Measurements from ENCODE around the gene CCNY. TPM values are rescaled to one million over a fixed set of nuclear protein-coding genes. Genes with fewer than 3 reads are reported as not detected.
"Not testable (repeated sequence)": the region's sequence is repeated elsewhere in the genome, so short reads cannot be mapped to it uniquely, and the experiment has no call there.

Gene CCNY
- total and polyA plus RNA-seq, 2 donors (not counting 1 experiment from before 2014, with no cell fraction given): 34.1 to 64.9 TPM

- H3K4me3 Mint-ChIP-seq: peak overlapping the region; percentile 7
- Histone ChIP-seq H3K27me3 (replicated peaks in 1 of 4; ENCODE audit: control extremely low read depth in 1 of 4, control insufficient read depth in 3 of 4, insufficient read depth in 4 of 4, low read length in 3 of 4) (no peaks in the 10 kb centered on the region), H3K4me3 (ENCODE audit: control extremely low read depth in 1 of 5, extremely low read depth in 1 of 5, insufficient read depth in 1 of 5, low read depth in 2 of 5, low read length in 4 of 5) (no peak overlapping the region), H3K4me1 (ENCODE audit: control insufficient read depth in 2 of 2, insufficient read depth in 2 of 2, low read length in 2 of 2) (peaks cover 42 to 43% of the 10 kb centered on the region in 2 donors), H3K9ac (ENCODE audit: low read length) (peak overlapping the region; percentile 2), H3K79me2 (ENCODE audit: control insufficient read depth, insufficient read depth, low read length) (peaks cover 94% of the 10 kb centered on the region), H4K20me1 (ENCODE audit: control insufficient read depth, insufficient read depth, low read length, poor library complexity, severe bottlenecking) (peaks cover 68% of the 10 kb centered on the region), H3K27ac (ENCODE audit: low read length in 2 of 2) (peak overlapping the region in 1 of 2 donors; percentile 46), H3K9me3 (ENCODE audit: control extremely low read depth in 1 of 3, control insufficient read depth in 2 of 3, insufficient read depth in 1 of 3, low read length in 2 of 3) (peaks cover 0 to 9% (median 6%) of the 10 kb centered on the region in 3 donors), H2AFZ (ENCODE audit: insufficient read depth, low read depth, low read length, poor library complexity, severe bottlenecking) (no peak overlapping the region), H3K4me2 (replicated peaks; ENCODE audit: low read depth, low read length, poor library complexity, severe bottlenecking) (peak overlapping the region; percentile 34), H3K36me3 (replicated peaks in 1 of 2; ENCODE audit: control extremely low read depth in 1 of 2, control insufficient read depth in 1 of 2, extremely low read depth in 1 of 2, insufficient read depth in 2 of 2, low read length in 1 of 2) (no peaks in the 10 kb centered on the region)
- no peaks in the 10 kb centered on the region for H3K27me3 Mint-ChIP-seq
- no peak for TF ChIP-seq EZH2 (IDR thresholded peaks at IDR 0.05; ENCODE audit: borderline replicate concordance, insufficient read depth, low read depth, low read length, poor library complexity, severe bottlenecking)
- TF ChIP-seq CTCF (IDR thresholded peaks at IDR 0.05): no peak
- ATAC-seq (ENCODE audit: low read depth) (peak; percentile 47), DNase-seq (peak; percentile 33)
- intact Hi-C loops (cut with micrococcal nuclease): no loop called here
- POLR2A ChIA-PET: no interaction called here
- H3K9me3 Mint-ChIP-seq (ENCODE audit: insufficient read depth): no peaks in the 10 kb centered on the region
- H3K27ac Mint-ChIP-seq: no peak overlapping the region
- CTCF ChIA-PET: interaction anchor here (0.8 kb wide), 1 partner anchor 162 kb away, joined by 3 read pairs; no protein-coding TSS in a partner anchor
- peaks cover 6% of the 10 kb centered on the region for H3K4me1 Mint-ChIP-seq
- 37% methylated on average over 5 of the region's 8 CpGs for WGBS (ENCODE audit: insufficient coverage)
Measured at GRCh38 chr10:35400595-35401268, 64.4 kb downstream of the CCNY start.

GRCh38 chr10:35403491-35403890 lies 67.2 kb downstream of the CCNY start:
- H3K36me3 ChIP-seq (replicated peaks in 1 of 2; ENCODE audit: control extremely low read depth in 1 of 2, control insufficient read depth in 1 of 2, extremely low read depth in 1 of 2, insufficient read depth in 2 of 2, low read length in 1 of 2); H3K4me2 ChIP-seq (replicated peaks; ENCODE audit: low read depth, low read length, poor library complexity, severe bottlenecking); H3K4me3 Mint-ChIP-seq; CTCF ChIA-PET; H3K27ac Mint-ChIP-seq; DNase-seq; H3K27me3 ChIP-seq (replicated peaks in 1 of 4; ENCODE audit: control extremely low read depth in 1 of 4, control insufficient read depth in 3 of 4, insufficient read depth in 4 of 4, low read length in 3 of 4); H3K9me3 Mint-ChIP-seq (ENCODE audit: insufficient read depth); H3K27me3 Mint-ChIP-seq; H3K9ac ChIP-seq (ENCODE audit: low read length); H2AFZ ChIP-seq (ENCODE audit: insufficient read depth, low read depth, low read length, poor library complexity, severe bottlenecking); intact Hi-C loops (cut with micrococcal nuclease); H3K4me3 ChIP-seq (ENCODE audit: control extremely low read depth in 1 of 5, extremely low read depth in 1 of 5, insufficient read depth in 1 of 5, low read depth in 2 of 5, low read length in 4 of 5); H3K27ac ChIP-seq (ENCODE audit: low read length in 2 of 2); H3K9me3 ChIP-seq (ENCODE audit: control extremely low read depth in 1 of 3, control insufficient read depth in 2 of 3, insufficient read depth in 1 of 3, low read length in 2 of 3); ATAC-seq (ENCODE audit: low read depth); POLR2A ChIA-PET: not testable (repeated sequence)
- Histone ChIP-seq H3K4me1 (ENCODE audit: control insufficient read depth in 2 of 2, insufficient read depth in 2 of 2, low read length in 2 of 2) (peaks cover 28% of the 10 kb centered on the region in 2 donors), H3K79me2 (ENCODE audit: control insufficient read depth, insufficient read depth, low read length) (peaks cover 83% of the 10 kb centered on the region), H4K20me1 (ENCODE audit: control insufficient read depth, insufficient read depth, low read length, poor library complexity, severe bottlenecking) (peaks cover 48% of the 10 kb centered on the region)
- peaks cover 22% of the 10 kb centered on the region for H3K4me1 Mint-ChIP-seq
- WGBS (ENCODE audit: insufficient coverage): 100% methylated on average over 4 of the region's 5 CpGs

- peaks cover 43% of the 10 kb centered on the region for H4K20me1 ChIP-seq (ENCODE audit: control insufficient read depth, insufficient read depth, low read length, poor library complexity, severe bottlenecking)
- no CpG with 5 or more reads among the region's 2 CpGs for WGBS (ENCODE audit: insufficient coverage)
- H3K9me3 Mint-ChIP-seq (ENCODE audit: insufficient read depth): not testable (repeated sequence)
Measured at GRCh38 chr10:35404077-35404476, 67.8 kb downstream of the CCNY start.

More at GRCh38 chr10:35404077-35404476, 67.8 kb downstream of the CCNY start:
- POLR2A ChIA-PET; H3K27me3 Mint-ChIP-seq; H3K4me3 Mint-ChIP-seq; H3K9ac ChIP-seq (ENCODE audit: low read length); H2AFZ ChIP-seq (ENCODE audit: insufficient read depth, low read depth, low read length, poor library complexity, severe bottlenecking); H3K27me3 ChIP-seq (replicated peaks in 1 of 4; ENCODE audit: control extremely low read depth in 1 of 4, control insufficient read depth in 3 of 4, insufficient read depth in 4 of 4, low read length in 3 of 4); DNase-seq; H3K27ac ChIP-seq (ENCODE audit: low read length in 2 of 2); H3K9me3 ChIP-seq (ENCODE audit: control extremely low read depth in 1 of 3, control insufficient read depth in 2 of 3, insufficient read depth in 1 of 3, low read length in 2 of 3); CTCF ChIA-PET; H3K4me3 ChIP-seq (ENCODE audit: control extremely low read depth in 1 of 5, extremely low read depth in 1 of 5, insufficient read depth in 1 of 5, low read depth in 2 of 5, low read length in 4 of 5); ATAC-seq (ENCODE audit: low read depth); H3K4me2 ChIP-seq (replicated peaks; ENCODE audit: low read depth, low read length, poor library complexity, severe bottlenecking); H3K36me3 ChIP-seq (replicated peaks in 1 of 2; ENCODE audit: control extremely low read depth in 1 of 2, control insufficient read depth in 1 of 2, extremely low read depth in 1 of 2, insufficient read depth in 2 of 2, low read length in 1 of 2); intact Hi-C loops (cut with micrococcal nuclease); H3K27ac Mint-ChIP-seq: not testable (repeated sequence)
- peaks cover 25% of the 10 kb centered on the region for H3K4me1 Mint-ChIP-seq
- Histone ChIP-seq H3K79me2 (ENCODE audit: control insufficient read depth, insufficient read depth, low read length) (peaks cover 83% of the 10 kb centered on the region), H3K4me1 (ENCODE audit: control insufficient read depth in 2 of 2, insufficient read depth in 2 of 2, low read length in 2 of 2) (peaks cover 22% of the 10 kb centered on the region in 2 donors)
